GM21360 (cell line): Measurements from ENCODE around the gene LRRN2.
"Not testable (repeated sequence)": the region's sequence is repeated elsewhere in the genome, so short reads cannot be mapped to it uniquely, and the experiment has no call there.

ENCODE experiments used
- ATAC-seq: cut with Tn5 transposase; IDR thresholded peaks from one replicate; pipeline ENCODE4 v1.9.1; 2021; ENCODE audit warnings: mild to moderate bottlenecking, moderate library complexity; ENCODE audit not compliant: unreplicated experiment

LRRN2 gene

GRCh38 chr1:204634260-204634910, 51.2 kb downstream of the LRRN2 start:
- no peak for ATAC-seq

DNA sequence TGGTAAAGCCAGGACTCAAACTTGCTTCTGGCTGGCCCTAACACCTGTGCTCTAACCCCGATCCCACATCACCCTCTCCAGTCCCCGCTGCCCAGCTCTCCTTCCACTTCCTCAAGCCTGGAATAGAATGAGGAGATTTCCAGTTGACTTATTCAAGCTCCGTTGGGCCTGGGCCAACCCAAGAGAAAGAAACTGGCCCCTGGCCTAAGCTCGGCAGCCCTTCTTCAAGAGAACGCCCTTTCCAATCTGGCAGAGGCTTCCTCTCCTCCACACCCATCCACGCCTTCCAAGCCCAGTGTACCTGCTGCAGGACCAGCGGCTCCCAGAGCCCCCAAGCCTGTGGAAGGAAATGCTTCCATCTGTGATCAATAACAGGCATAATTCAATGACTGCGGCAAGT, 51.9 kb downstream of the LRRN2 start:
- ATAC-seq = no peak

DNA sequence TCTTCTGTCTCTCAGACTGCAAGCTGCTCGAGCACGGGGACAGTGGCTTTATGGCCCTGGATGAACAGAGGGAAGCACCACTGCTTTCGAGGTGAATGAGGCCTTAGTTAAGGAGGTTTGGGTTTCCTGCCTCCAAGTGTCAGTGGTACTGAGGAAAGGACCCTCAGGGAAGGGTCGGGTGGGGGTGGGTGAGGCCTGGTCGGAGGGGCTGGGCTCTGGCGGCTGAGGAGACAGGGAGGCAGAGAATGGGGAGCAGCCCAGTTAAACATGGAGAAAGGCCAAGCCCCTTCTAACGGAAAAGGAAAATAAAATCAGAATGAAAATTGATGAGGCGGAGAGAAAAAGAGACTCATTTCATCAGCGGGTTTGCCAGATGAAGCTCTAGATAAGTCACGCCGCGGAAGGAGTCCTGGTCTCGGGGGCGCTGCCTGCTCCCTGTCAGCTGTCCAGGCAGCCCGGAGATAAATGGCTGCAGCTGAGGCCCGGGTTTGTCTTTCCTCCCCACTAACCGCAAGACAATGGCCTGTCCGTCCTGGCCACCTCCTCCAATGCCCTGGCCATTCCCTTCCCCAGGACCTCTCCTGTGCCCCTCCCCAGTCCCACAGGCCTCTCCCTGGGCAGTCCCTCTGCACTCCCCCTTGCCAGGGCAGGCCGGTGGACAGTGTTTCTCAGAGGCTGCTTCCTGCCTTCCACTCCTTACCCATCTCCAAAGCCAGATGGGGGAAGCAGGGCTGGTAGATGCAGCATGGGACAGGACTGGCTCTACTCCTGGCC, 55.2 kb downstream of the LRRN2 start:
- no peak for ATAC-seq

- not testable (repeated sequence) for ATAC-seq
Measured at GRCh38 chr1:204629459-204629858, 56.1 kb downstream of the LRRN2 start.

DNA sequence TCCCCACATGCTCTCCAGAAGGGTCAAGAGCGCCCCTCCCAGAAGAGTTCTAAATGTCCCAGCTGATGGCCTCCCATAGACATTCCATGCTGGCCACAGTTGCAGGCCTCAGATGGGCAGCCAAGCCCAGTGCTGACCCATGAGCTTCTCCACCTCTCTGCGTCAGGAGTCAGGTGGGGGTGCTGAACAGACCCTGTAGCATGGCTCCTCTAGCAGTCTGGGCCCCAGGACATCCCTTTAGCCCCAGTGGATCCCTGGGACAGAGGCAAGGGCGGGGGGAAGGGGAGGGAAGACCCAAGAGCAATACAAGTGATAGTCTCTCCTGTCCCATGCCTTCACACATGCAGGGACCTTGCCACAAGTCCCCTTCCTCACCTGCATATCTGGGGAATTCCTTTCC, 56.7 kb downstream of the LRRN2 start:
- no peak for ATAC-seq

GRCh38 chr1:204627436-204627835, 58.1 kb downstream of the LRRN2 start:
- ATAC-seq = no peak

GRCh38 chr1:204626381-204626780, 59.2 kb downstream of the LRRN2 start:
- no peak for ATAC-seq

DNA sequence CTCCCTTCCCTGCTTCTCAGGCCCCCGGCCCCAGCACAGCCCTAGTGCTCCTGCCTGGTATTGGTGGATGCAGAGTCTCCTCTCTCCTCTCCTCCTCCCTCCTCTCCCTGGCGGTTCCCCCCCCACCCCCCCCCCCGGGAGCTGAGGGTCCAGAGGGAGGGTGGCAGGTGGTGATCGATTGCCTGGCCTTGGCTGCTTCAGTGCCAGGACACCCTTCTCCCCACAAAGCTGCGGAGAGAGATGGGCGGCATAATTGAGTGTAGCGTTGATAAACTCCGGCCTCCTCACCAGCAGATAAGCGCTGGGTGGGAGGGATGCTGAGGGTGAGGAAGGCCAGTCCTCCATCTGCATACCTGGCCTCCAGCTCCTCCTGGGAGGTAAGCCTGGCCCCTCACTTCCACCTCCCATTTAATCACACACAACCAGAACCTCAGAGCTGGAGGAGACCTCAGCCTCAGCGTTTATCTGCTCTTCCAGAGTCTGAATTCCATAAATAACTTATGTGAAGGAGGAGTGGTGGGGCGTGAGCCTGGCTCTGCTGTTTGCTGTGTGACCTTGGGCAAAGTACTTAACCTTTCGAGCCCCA, 60.8 kb downstream of the LRRN2 start:
- ATAC-seq = no peak

GRCh38 chr1:204623894-204624361, 61.6 kb downstream of the LRRN2 start:
- no peak for ATAC-seq

- ATAC-seq = no peak
Measured at GRCh38 chr1:204623365-204623893, 62.1 kb downstream of the LRRN2 start.

- no peak for ATAC-seq
Measured at GRCh38 chr1:204621996-204622395, 63.5 kb downstream of the LRRN2 start.

DNA sequence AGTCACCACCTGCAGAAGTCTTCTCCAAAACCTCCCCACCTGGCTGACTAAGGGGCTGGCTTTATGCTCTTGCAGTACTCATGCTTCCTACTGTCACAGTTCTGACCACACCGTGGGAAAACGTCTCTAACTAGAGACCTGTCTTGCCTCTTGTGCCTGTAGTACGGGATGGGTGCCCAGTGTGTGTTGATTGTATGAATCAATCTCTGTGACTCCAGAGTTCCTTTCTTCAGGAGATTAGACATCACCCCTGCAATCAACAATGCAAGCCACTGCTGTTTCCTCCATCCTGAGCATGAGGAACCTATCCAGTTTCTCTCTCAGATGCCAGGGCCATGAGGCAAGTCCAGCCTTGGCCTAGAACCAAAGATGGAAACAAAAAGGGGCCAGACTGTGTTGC, 64.1 kb downstream of the LRRN2 start:
- ATAC-seq = no peak

- ATAC-seq = no peak
Measured at GRCh38 chr1:204619721-204620120, 65.8 kb downstream of the LRRN2 start.

DNA sequence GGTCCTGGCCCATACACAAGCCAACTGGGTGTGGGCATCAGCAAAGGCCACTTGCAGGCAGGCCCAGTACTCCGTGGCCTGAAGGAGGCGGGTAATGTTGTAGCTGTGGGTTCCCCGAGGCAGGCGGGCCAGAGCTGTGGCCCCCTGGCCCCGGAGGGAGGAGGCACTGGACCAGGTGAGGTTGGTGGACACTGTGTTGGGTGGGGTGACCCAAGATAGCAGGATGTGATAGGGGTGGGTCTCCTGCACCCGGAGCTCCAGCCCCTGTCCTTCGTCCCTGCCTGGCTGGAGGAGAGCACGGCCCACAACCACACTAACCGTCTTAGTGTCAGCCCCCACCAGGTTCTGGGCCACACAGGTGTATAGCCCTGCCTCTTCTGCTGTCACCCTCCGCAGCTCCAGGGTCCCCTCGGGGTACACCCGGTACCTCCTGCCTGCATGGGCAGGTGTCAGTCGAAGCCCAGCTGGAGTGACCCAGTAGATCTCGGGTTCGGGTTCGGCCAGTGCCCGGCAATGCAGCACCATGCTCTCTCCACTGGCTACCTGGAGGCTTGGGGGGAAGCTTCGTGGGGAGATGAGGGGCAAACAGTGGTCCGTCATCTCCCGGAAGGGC, 67.3 kb downstream of the LRRN2 start:
- ATAC-seq = no peak

DNA sequence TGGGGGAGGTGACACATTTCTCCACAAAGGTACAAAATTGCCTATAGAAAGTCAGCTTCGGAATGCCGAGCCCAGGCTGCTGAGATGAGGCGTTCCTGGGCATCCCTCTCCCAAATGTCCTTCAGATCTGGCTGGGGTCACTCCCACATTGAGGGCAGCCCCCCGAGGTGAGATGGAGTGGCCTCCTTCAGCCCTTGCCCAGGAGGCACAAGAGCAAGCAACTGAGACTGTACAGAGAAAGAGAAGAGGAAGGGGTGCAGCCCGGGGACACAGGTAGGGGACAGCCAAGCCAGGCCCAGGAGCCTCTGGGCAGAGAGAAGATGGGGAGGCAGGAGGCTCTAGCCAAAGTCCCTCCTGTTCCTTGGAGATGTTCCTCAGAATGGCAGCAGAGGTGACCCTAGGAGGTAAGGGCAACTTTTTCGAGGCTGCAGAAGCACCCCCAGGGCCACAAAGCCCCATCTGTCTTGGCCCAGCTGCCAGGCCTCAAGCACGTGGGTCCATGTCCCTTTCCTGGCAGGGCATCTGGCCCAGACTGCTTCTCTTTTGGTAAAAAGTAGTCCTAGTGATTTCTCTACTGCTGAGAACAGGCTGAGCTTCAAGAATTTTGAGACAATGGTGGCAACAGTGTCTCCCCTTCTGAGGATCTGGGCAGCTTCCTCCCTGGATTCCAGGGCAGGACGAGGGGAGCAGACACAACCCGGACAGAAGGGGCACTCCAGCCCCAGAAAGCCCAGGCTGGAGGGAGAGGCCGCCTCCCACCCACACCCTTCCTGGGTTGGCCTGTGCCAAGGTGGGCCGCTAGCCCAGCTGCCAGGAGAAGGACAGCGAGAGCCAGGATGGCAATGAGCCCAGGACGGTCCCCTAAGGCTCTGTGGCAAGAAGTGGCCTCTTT, 68.0 kb downstream of the LRRN2 start:
- ATAC-seq = no peak

DNA sequence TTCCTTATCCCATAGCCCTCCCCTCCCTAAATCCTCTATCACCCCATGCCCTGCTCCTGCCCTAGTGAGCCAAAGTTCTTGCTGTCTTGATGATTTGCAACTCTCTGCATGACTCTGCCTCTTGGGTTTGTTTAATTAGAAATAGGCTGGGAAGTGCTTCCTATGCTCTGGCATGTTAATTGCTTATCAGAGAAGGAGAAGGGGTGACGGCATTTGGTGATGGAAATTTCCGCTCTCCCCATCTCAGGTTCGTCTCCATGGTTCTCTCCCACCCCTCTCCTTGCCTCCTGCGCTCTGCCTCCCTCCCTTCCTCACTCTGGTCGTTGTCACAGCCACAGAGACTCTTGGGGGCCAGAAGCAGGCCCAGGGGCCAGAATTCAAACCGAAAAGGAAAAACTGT, 68.9 kb downstream of the LRRN2 start:
- ATAC-seq = no peak

- no peak for ATAC-seq
Measured at GRCh38 chr1:204615881-204616280, 69.7 kb downstream of the LRRN2 start.

DNA sequence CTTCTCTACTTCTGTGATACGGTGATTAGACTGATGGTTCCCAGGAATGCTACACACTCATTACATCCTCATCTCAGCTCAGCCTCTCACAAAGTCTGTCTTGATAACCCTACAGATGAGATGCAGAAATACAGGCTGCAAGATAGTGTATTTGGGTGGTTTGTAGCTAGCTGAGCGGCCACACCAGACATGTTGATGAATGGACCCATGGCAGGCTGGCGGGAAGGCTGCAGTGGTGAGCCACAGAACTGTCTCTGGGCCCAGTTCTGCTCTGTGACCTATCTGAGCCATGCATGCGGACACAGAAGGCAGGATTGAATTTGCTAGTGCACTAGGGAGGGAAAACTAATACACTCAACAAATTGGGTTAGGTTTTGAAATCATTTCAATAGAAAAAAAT, 71.9 kb downstream of the LRRN2 start:
- ATAC-seq = no peak

DNA sequence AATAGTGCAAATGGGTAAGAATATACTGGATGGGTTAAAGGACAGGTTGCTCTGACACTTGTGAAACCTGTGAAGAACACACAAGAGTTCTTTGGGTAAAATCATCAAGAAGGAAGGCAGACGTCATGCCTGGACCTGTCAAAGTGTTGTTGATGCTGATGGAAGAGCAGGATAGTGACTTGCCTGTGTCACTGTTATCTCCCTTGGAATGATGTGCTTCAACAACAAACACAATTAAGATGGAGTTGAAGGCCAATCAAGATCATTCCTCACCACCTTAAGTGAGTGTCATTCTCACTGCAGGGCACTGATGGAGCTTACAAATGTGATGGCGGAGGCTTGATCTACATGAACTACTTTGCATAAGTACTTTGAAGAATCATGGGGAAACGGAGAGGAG, 73.2 kb downstream of the LRRN2 start:
- no peak for ATAC-seq

GRCh38 chr1:204611036-204611435, 74.5 kb downstream of the LRRN2 start:
- no peak for ATAC-seq
